ENCODE results near the gene RAD54L. TPM values are rescaled to one million over a fixed set of nuclear protein-coding genes. Genes with fewer than 3 reads are reported as not detected.

RAD54L gene
- total and polyA plus RNA-seq, 7 donors: 1.4 to 11.2 TPM; not detected in 5

GRCh38 chr1:46246548-46247435 lies 771 bp upstream of the RAD54L start:
- Histone ChIP-seq H3K4me3 (peak overlapping the region; percentile 41 to 68 (median 64)), H3K27me3 (no peaks in the 10 kb centered on the region), H3K4me1 (peaks cover 0 to 15% (median 14%) of the 10 kb centered on the region in 4 donors), H3K9me3 (no peaks in the 10 kb centered on the region), H3K36me3 (no peaks in the 10 kb centered on the region), H3K27ac (peak overlapping the region; percentile 41 to 65 (median 61))
- intact Hi-C loops (cut with DNase I): loop anchor here (1.0 to 2.0 kb wide), 2 partner anchors 44 to 57 kb away; partner anchors contain the start of genes LRRC41, LURAP1 and UQCRH
- 2% methylated on average over 35 of the region's 35 CpGs for WGBS, 2 donors
- peak; percentile 75 for DNase-seq
- TF ChIP-seq EP300 (IDR thresholded peaks at IDR 0.05): no peak
- TF ChIP-seq, protein P1, sequence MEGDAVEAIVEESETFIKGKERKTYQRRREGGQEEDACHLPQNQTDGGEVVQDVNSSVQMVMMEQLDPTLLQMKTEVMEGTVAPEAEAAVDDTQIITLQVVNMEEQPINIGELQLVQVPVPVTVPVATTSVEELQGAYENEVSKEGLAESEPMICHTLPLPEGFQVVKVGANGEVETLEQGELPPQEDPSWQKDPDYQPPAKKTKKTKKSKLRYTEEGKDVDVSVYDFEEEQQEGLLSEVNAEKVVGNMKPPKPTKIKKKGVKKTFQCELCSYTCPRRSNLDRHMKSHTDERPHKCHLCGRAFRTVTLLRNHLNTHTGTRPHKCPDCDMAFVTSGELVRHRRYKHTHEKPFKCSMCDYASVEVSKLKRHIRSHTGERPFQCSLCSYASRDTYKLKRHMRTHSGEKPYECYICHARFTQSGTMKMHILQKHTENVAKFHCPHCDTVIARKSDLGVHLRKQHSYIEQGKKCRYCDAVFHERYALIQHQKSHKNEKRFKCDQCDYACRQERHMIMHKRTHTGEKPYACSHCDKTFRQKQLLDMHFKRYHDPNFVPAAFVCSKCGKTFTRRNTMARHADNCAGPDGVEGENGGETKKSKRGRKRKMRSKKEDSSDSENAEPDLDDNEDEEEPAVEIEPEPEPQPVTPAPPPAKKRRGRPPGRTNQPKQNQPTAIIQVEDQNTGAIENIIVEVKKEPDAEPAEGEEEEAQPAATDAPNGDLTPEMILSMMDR (IDR thresholded peaks at IDR 0.05): no peak
- no peak for TF ChIP-seq POLR2AphosphoS5 (IDR thresholded peaks at IDR 0.05)
- no peak for TF ChIP-seq POLR2A (IDR thresholded peaks at IDR 0.05)

- DNase-seq: peak; percentile 69
- Histone ChIP-seq H3K36me3 (no peaks in the 10 kb centered on the region), H3K9me3 (no peaks in the 10 kb centered on the region), H3K27me3 (no peaks in the 10 kb centered on the region), H3K27ac (no peak overlapping the region), H3K4me3 (peak overlapping the region in 3 of 4 donors; percentile 50 to 68 (median 58)), H3K4me1 (peaks cover 0 to 15% (median 14%) of the 10 kb centered on the region in 4 donors)
- intact Hi-C loops (cut with DNase I): no loop called here
- 3 to 5% methylated on average over 7 of the region's 7 CpGs for WGBS, 2 donors
- TF ChIP-seq POLR2A (IDR thresholded peaks at IDR 0.05): no peak
- no peak for TF ChIP-seq POLR2AphosphoS5 (IDR thresholded peaks at IDR 0.05)
- TF ChIP-seq EP300 (IDR thresholded peaks at IDR 0.05): no peak
- TF ChIP-seq, protein P1 (IDR thresholded peaks at IDR 0.05): no peak
Measured at GRCh38 chr1:46248122-46248920, 758 bp downstream of the RAD54L start.

DNA sequence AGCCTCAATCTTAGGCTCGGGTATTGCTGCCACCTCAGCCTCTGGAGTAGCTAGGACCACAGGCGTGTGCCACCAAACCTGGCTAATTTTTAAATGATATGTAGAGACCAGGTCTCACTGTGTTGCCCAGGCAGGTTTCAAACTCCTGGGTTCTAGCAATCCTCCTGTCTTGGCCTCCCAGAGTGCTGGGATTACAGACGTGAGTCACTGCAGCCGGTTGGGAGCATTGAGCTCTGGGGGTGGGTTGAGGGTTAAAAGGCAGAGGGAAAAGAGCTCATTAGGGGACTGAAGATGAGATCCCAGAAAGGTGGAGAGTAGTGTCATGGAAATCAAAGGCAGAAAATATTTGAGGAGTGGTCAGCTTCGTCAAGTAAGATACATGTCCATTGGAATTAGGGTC lies 7.1 kb downstream of the RAD54L start:
- Histone ChIP-seq H3K4me3 (no peak overlapping the region), H3K4me1 (no peaks in the 10 kb centered on the region), H3K27me3 (no peaks in the 10 kb centered on the region), H3K9me3 (no peaks in the 10 kb centered on the region), H3K36me3 (no peaks in the 10 kb centered on the region), H3K27ac (no peak overlapping the region)
- 96% methylated on average over 5 of the region's 5 CpGs for WGBS, 2 donors
- no peak for DNase-seq
- TF ChIP-seq EP300 (IDR thresholded peaks at IDR 0.05) (no peak), POLR2A (IDR thresholded peaks at IDR 0.05) (no peak)
- intact Hi-C loops (cut with DNase I): no loop called here

GRCh38 chr1:46256523-46256922 lies 9.0 kb downstream of the RAD54L start:
- no peaks in the 10 kb centered on the region for H3K27me3 ChIP-seq
- TF ChIP-seq, protein P1 (IDR thresholded peaks at IDR 0.05): no peak
- TF ChIP-seq POLR2AphosphoS5 (IDR thresholded peaks at IDR 0.05) (no peak), POLR2A (IDR thresholded peaks at IDR 0.05) (no peak), EP300 (IDR thresholded peaks at IDR 0.05) (no peak)
- no peaks in the 10 kb centered on the region for H3K9me3 ChIP-seq
- no peak overlapping the region for H3K27ac ChIP-seq
- intact Hi-C loops (cut with DNase I): no loop called here
- H3K4me1 ChIP-seq: no peaks in the 10 kb centered on the region
- H3K36me3 ChIP-seq: no peaks in the 10 kb centered on the region
- DNase-seq: no peak
- no peak overlapping the region for H3K4me3 ChIP-seq
- 94 to 98% methylated on average over 2 of the region's 2 CpGs for WGBS, 2 donors

GRCh38 chr1:46262508-46262907 lies 14.9 kb downstream of the RAD54L start:
- H3K4me3 ChIP-seq: no peak overlapping the region
- no peaks in the 10 kb centered on the region for H3K9me3 ChIP-seq
- H3K27ac ChIP-seq: no peak overlapping the region
- TF ChIP-seq POLR2AphosphoS5 (IDR thresholded peaks at IDR 0.05) (no peak), POLR2A (IDR thresholded peaks at IDR 0.05) (no peak), EP300 (IDR thresholded peaks at IDR 0.05) (no peak)
- TF ChIP-seq, protein P1 (IDR thresholded peaks at IDR 0.05): no peak
- intact Hi-C loops (cut with DNase I): no loop called here
- no peak for DNase-seq
- H3K27me3 ChIP-seq: no peaks in the 10 kb centered on the region
- no peaks in the 10 kb centered on the region for H3K36me3 ChIP-seq
- 90 to 93% methylated on average over 1 of the region's 1 CpG for WGBS, 2 donors
- H3K4me1 ChIP-seq: no peaks in the 10 kb centered on the region

Measured in sigmoid colon (tissue), 7 donors.